ENCODE results near the gene CIROP. TPM values are rescaled to one million over a fixed set of nuclear protein-coding genes. Genes with fewer than 3 reads are reported as not detected.

The CIROP gene
- total and polyA plus RNA-seq, 9 of the 15 experiments (the other 6 are each of a cell fraction or from before 2014, with no cell fraction given) = not detected

DNA sequence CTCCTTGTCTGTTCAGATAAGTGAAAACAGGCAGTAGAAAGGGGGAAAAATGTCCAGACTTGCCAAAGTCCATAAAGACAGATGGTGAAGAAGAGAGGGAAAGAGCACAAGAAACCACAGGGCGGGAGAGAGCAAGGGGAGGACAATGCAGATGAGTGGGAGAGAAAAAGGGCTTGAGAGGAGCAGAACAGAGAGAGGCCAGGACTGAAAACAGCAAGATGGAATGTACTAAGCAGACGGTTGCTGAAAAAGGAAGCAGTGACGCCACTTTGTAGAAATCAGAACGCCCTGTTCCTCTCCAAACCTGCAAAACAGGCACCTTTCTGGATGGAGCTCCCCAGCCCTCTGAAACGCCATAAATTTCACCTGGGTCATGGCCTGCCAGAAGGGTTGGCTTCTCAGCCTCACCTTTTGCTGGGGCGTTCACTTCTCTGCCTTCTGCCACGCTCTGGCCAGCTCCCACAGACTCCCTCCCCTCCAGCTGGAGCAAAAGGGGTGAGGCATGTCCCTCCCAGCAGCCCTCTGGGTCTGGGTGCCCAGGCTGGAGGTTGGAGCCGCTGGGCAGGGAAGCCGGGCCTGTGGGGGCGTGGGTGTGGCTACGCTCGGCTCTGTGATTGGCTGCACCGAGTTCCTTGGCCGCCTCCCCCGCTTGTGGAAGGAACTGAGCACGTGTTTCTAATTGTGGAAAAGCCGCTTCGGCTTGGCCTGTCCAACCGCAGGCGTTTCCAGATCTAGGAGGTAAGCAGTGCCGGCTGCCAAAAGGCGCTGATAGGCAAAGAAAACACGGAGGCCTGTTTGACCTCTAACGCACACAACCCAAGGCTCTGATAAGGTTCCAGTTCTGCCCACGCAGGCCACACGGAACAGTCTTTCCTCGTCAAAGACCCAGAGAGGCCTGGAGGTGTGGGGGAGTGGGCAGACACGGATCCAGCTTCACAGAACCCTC, 49.3 kb upstream of the CIROP start (continued):
- TF ChIP-seq KDM2B (CRISPR knock-in tag; IDR thresholded peaks at IDR 0.05) (no peak), HMGN3 (IDR thresholded peaks at IDR 0.05; ENCODE audit: borderline replicate concordance, extremely low read depth, insufficient read length, low read depth, low read length) (peak; percentile 42), TCF15 (CRISPR knock-in tag; IDR thresholded peaks at IDR 0.05) (no peak), BCLAF1 (IDR thresholded peaks at IDR 0.05; ENCODE audit: borderline replicate concordance in 1 of 2, control insufficient read depth in 1 of 2, low read depth in 2 of 2, low read length in 1 of 2) (no peak), ZKSCAN3 (CRISPR knock-in tag; IDR thresholded peaks at IDR 0.05) (no peak), ZNF695 (CRISPR knock-in tag; IDR thresholded peaks at IDR 0.05) (no peak), PBX2 (CRISPR knock-in tag; IDR thresholded peaks at IDR 0.05; ENCODE audit: low read depth) (no peak), PBX2 (tag; conservative IDR thresholded peaks at IDR 0.05; ENCODE audit: low read depth) (no peak), THRAP3 (IDR thresholded peaks at IDR 0.05; ENCODE audit: borderline replicate concordance) (no peak), POLR3G (IDR thresholded peaks at IDR 0.05; ENCODE audit: extremely low read depth, insufficient read length, insufficient replicate concordance) (no peak), FUS (optimal IDR thresholded peaks at IDR 0.05; ENCODE audit: low read depth, low read length) (no peak), ZNF507 (tag; conservative IDR thresholded peaks at IDR 0.05) (no peak), FOXK2 (conservative IDR thresholded peaks at IDR 0.05 in 1 of 2, IDR thresholded peaks at IDR 0.05 in 1 of 2; ENCODE audit: low read depth in 2 of 2) (peak in 1 of 2 experiments; percentile 65; a peak in 2 of 4 replicates), PHF21A (IDR thresholded peaks at IDR 0.05; ENCODE audit: borderline replicate concordance, low read depth) (no peak), EHMT2 (IDR thresholded peaks at IDR 0.05) (no peak)
- TF ChIP-seq, protein P1, sequence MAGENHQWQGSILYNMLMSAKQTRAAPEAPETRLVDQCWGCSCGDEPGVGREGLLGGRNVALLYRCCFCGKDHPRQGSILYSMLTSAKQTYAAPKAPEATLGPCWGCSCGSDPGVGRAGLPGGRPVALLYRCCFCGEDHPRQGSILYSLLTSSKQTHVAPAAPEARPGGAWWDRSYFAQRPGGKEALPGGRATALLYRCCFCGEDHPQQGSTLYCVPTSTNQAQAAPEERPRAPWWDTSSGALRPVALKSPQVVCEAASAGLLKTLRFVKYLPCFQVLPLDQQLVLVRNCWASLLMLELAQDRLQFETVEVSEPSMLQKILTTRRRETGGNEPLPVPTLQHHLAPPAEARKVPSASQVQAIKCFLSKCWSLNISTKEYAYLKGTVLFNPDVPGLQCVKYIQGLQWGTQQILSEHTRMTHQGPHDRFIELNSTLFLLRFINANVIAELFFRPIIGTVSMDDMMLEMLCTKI (IDR thresholded peaks at IDR 0.05; ENCODE audit: partially characterized antibody) = no peak

Measured in K562 (cell line).